K562 (cell line): ENCODE results near the gene SERPINE1. TPM values are rescaled to one million over a fixed set of nuclear protein-coding genes. Genes with fewer than 3 reads are reported as not detected.

Experiments
- AFF1 ChIP-seq, 2 experiments: fragments of 450-650 bp; IDR thresholded peaks; 2 replicates each; pipeline ENCODE4 v1.6.1; 2018; ENCODE audit warnings: mild to moderate bottlenecking in 2 of 2, low read depth in 1 of 2; ENCODE audit not compliant: partially characterized antibody in 2 of 2
- ARID3B ChIP-seq: fragments of 250-450 bp; sonication (Bioruptor Pico); IDR thresholded peaks from 2 replicates; pipeline ENCODE4 v1.4.0; 2020; ENCODE audit warnings: borderline replicate concordance
- CBX3 ChIP-seq, 2 experiments: IDR thresholded peaks; 1 replicate in 1 of 2; 2 replicates in 1 of 2; pipeline ENCODE4 v1.6.1; 2012; ENCODE audit warnings: inconsistent platforms in 2 of 2, low read length in 2 of 2, borderline replicate concordance in 1 of 2, control low read depth in 1 of 2
- CHD4 ChIP-seq: fragments of 200-600 bp; sonication (generic); IDR thresholded peaks from 3 replicates; pipeline ENCODE4 v1.6.1; 2012; ENCODE audit warnings: low read depth, mild to moderate bottlenecking, mixed read lengths, low read length, inconsistent platforms; ENCODE audit not compliant: insufficient read depth, insufficient replicate concordance, poor library complexity, severe bottlenecking
- DMBX1 ChIP-seq: fragments of 250-450 bp; sonication (Bioruptor Pico); IDR thresholded peaks from 2 replicates; pipeline ENCODE4 v1.8.0; 2022; ENCODE audit warnings: inconsistent platforms, mild to moderate bottlenecking, moderate library complexity, borderline replicate concordance
- DNMT1 ChIP-seq: fragments of 450-650 bp; IDR thresholded peaks from 2 replicates; pipeline ENCODE4 v1.6.1; 2016; ENCODE audit warnings: antibody characterized with exemption, mild to moderate bottlenecking
- TAF15 ChIP-seq: fragments of 200-400 bp; formaldehyde crosslinking; IDR thresholded peaks from 2 replicates; pipeline ENCODE4 v1.6.1; 2017; ENCODE audit warnings: mild to moderate bottlenecking, low read depth, low read length, moderate library complexity
- THRB ChIP-seq: fragments of 450-650 bp; formaldehyde crosslinking; conservative IDR thresholded peaks from 2 replicates; pipeline ENCODE4 v1.4.0; 2022; ENCODE audit warnings: mild to moderate bottlenecking, missing genetic modification characterization
- ZKSCAN3 ChIP-seq: fragments of 250-450 bp; sonication (Bioruptor Pico); IDR thresholded peaks from 2 replicates; pipeline ENCODE4 v1.4.0; 2020
- ZNF263 ChIP-seq: sonication (generic); formaldehyde crosslinking; IDR thresholded peaks from 2 replicates; pipeline ENCODE4 v1.8.0; 2022; ENCODE audit warnings: mild to moderate bottlenecking, missing genetic modification reagents, borderline replicate concordance
- polyA plus RNA-seq, 8 experiments: library from polyadenylated mRNA; depleted of rRNA in 4 of 8; stranded (reverse) in 5 of 8; unstranded in 3 of 8; fragments of >200 nt; fragmentation: Nextera tagmentation in 2 of 8; fragmentation: Illumina TruSeq in 1 of 8; extraction: Ambion mirVana in 2 of 8; extraction: Trizol in 1 of 8; gene quantifications; 2 replicates each; pipeline versions ENCODE4 v1.2.1 to v1.2.3, GENCODE V29; 2011 to 2014; ENCODE audit warnings: inconsistent platforms in 1 of 8, missing spikeins in 1 of 8
- total RNA-seq, 7 experiments: library from RNA; depleted of rRNA in 6 of 7; stranded (reverse); fragments of >200 nt in 6 of 7; fragmentation: Illumina TruSeq in 2 of 7; extraction: Trizol in 2 of 7; gene quantifications; 2 replicates each; pipeline versions ENCODE4 v1.2.1 to v1.2.3, GENCODE V29; 2011 to 2021; ENCODE audit warnings: low replicate concordance in 1 of 7
- TF ChIP-seq, protein P1 (sequence below), 3 experiments: fragments of 200-800 bp in 1 of 3; fragments of 250-450 bp in 1 of 3; fragments of 450-650 bp in 1 of 3; sonication (Bioruptor Pico) in 1 of 3; sonication (Bioruptor generic) in 1 of 3; formaldehyde crosslinking in 1 of 3; IDR thresholded peaks; 2 replicates each; pipeline versions ENCODE4 v1.6.1 to v1.8.0; 2016 to 2022; ENCODE audit warnings: mild to moderate bottlenecking in 2 of 3, missing genetic modification characterization in 2 of 3, missing compliant biosample characterization in 1 of 3, moderate library complexity in 1 of 3
- TF ChIP-seq, protein P2 (sequence below): sonication (generic); formaldehyde crosslinking; IDR thresholded peaks from 2 replicates; pipeline ENCODE4 v1.8.0; 2023; ENCODE audit warnings: mild to moderate bottlenecking, missing genetic modification reagents

The SERPINE1 gene
- total and polyA plus RNA-seq, 9 of the 15 experiments (the other 6 are each of a cell fraction or from before 2014, with no cell fraction given) = 0.22 to 4.8 (median 0.91) TPM

DNA sequence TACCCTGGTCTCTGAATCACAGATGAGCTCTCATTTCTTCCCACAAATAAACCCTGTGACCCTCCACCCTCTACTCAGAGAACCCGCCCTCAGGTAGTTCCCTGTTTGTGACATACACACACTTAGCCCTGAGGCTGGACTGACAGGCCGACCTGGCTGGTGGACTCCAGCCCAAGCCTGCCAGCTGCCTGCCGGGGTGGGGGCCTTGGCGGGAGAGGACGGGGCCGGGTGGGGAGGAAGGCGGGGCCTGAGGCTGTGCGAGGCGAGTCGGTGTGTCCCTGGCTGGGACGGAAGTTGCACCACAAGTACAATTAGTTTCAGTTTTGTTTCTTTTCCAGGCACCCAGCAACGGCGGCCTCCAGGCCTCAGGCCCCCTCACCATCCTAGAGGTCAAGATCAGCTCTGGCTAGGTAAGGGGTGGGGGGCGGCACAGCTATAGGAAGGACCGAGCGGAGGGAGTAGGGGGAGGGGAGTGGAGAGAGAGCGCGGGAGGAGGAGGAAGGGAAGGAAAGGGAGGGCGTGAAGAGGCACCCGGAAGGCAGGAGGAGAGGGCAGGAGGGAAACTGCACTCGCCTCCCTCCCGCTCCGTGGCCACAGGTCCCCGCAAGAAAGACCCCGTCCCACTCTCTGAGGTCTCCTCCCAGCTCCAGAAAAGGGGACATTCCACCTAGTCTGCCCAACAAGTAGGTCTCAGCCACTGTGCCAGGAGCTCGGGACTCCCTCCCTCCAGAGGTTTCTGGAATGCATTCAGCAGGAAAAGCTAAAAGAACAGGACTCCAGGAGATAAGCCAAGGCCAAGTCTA, 41.5 kb upstream of the SERPINE1 start, which contains the start of gene TRIM56 (continued):
- no peak for TF ChIP-seq CHD4
- TF ChIP-seq CBX3 (IDR thresholded peaks at IDR 0.05; ENCODE audit: borderline replicate concordance in 1 of 2, low read length in 2 of 2) = no peak; a peak in 1 of 3 replicates
- peak; percentile 14 to 57 for TF ChIP-seq AFF1 (IDR thresholded peaks at IDR 0.05; ENCODE audit: low read depth in 1 of 2, partially characterized antibody in 2 of 2)
- TF ChIP-seq ARID3B (CRISPR knock-in tag) = no peak
- TF ChIP-seq, protein P1, sequence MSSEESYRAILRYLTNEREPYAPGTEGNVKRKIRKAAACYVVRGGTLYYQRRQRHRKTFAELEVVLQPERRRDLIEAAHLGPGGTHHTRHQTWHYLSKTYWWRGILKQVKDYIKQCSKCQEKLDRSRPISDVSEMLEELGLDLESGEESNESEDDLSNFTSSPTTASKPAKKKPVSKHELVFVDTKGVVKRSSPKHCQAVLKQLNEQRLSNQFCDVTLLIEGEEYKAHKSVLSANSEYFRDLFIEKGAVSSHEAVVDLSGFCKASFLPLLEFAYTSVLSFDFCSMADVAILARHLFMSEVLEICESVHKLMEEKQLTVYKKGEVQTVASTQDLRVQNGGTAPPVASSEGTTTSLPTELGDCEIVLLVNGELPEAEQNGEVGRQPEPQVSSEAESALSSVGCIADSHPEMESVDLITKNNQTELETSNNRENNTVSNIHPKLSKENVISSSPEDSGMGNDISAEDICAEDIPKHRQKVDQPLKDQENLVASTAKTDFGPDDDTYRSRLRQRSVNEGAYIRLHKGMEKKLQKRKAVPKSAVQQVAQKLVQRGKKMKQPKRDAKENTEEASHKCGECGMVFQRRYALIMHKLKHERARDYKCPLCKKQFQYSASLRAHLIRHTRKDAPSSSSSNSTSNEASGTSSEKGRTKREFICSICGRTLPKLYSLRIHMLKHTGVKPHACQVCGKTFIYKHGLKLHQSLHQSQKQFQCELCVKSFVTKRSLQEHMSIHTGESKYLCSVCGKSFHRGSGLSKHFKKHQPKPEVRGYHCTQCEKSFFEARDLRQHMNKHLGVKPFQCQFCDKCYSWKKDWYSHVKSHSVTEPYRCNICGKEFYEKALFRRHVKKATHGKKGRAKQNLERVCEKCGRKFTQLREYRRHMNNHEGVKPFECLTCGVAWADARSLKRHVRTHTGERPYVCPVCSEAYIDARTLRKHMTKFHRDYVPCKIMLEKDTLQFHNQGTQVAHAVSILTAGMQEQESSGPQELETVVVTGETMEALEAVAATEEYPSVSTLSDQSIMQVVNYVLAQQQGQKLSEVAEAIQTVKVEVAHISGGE (CRISPR knock-in tag; IDR thresholded peaks at IDR 0.05) = peak in 1 of 3 experiments; percentile 79; a peak in 2 of 6 replicates
- TF ChIP-seq THRB = peak; percentile 76; the same call in 1 of the 2 replicates
- no peak for TF ChIP-seq ZKSCAN3 (CRISPR knock-in tag)
- no peak for TF ChIP-seq TAF15
- no peak for TF ChIP-seq DMBX1 (CRISPR knock-in tag)
- no peak for TF ChIP-seq ZNF263 (CRISPR knock-in tag)
- TF ChIP-seq, protein P2, sequence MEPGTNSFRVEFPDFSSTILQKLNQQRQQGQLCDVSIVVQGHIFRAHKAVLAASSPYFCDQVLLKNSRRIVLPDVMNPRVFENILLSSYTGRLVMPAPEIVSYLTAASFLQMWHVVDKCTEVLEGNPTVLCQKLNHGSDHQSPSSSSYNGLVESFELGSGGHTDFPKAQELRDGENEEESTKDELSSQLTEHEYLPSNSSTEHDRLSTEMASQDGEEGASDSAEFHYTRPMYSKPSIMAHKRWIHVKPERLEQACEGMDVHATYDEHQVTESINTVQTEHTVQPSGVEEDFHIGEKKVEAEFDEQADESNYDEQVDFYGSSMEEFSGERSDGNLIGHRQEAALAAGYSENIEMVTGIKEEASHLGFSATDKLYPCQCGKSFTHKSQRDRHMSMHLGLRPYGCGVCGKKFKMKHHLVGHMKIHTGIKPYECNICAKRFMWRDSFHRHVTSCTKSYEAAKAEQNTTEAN = no peak; the same call in 1 of the 2 replicates
- TF ChIP-seq DNMT1 = no peak
